ENCODE measurements around the gene RAD52.

DNA sequence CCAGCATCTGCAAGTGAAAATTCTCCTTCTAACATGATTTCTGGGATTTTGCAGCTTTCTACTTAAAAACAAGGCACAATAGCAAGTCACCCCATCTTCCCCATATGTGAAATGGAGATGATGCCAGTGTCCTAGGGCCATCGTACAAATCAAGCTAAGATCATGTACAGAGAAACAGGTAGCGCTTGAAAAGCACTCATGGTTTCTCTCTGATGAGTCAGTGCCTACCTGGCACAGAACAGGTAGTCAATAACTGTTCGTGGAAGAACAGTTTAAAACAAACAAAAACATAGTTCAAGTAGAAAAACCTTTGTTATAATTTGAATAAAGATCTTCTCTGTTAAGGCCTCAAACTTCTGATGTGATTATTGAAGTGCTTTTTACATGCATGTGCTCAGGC, 46.9 kb downstream of the RAD52 start:
- TF ChIP-seq, protein P1, sequence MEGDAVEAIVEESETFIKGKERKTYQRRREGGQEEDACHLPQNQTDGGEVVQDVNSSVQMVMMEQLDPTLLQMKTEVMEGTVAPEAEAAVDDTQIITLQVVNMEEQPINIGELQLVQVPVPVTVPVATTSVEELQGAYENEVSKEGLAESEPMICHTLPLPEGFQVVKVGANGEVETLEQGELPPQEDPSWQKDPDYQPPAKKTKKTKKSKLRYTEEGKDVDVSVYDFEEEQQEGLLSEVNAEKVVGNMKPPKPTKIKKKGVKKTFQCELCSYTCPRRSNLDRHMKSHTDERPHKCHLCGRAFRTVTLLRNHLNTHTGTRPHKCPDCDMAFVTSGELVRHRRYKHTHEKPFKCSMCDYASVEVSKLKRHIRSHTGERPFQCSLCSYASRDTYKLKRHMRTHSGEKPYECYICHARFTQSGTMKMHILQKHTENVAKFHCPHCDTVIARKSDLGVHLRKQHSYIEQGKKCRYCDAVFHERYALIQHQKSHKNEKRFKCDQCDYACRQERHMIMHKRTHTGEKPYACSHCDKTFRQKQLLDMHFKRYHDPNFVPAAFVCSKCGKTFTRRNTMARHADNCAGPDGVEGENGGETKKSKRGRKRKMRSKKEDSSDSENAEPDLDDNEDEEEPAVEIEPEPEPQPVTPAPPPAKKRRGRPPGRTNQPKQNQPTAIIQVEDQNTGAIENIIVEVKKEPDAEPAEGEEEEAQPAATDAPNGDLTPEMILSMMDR (IDR thresholded peaks at IDR 0.05; ENCODE audit: insufficient read depth, low read length): no peak
- TF ChIP-seq POLR2AphosphoS5 (IDR thresholded peaks at IDR 0.05; ENCODE audit: low read depth): no peak
- TF ChIP-seq, protein P2, sequence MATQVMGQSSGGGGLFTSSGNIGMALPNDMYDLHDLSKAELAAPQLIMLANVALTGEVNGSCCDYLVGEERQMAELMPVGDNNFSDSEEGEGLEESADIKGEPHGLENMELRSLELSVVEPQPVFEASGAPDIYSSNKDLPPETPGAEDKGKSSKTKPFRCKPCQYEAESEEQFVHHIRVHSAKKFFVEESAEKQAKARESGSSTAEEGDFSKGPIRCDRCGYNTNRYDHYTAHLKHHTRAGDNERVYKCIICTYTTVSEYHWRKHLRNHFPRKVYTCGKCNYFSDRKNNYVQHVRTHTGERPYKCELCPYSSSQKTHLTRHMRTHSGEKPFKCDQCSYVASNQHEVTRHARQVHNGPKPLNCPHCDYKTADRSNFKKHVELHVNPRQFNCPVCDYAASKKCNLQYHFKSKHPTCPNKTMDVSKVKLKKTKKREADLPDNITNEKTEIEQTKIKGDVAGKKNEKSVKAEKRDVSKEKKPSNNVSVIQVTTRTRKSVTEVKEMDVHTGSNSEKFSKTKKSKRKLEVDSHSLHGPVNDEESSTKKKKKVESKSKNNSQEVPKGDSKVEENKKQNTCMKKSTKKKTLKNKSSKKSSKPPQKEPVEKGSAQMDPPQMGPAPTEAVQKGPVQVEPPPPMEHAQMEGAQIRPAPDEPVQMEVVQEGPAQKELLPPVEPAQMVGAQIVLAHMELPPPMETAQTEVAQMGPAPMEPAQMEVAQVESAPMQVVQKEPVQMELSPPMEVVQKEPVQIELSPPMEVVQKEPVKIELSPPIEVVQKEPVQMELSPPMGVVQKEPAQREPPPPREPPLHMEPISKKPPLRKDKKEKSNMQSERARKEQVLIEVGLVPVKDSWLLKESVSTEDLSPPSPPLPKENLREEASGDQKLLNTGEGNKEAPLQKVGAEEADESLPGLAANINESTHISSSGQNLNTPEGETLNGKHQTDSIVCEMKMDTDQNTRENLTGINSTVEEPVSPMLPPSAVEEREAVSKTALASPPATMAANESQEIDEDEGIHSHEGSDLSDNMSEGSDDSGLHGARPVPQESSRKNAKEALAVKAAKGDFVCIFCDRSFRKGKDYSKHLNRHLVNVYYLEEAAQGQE (IDR thresholded peaks at IDR 0.05; ENCODE audit: insufficient replicate concordance, low read depth): no peak

Data from HL-60 (cell line).